ENCODE data around the gene ARAF.
"Not testable (repeated sequence)": the region's sequence is repeated elsewhere in the genome, so short reads cannot be mapped to it uniquely, and the experiment has no call there.

The ARAF gene

GRCh38 chrX:47586043-47586787 lies 25.2 kb downstream of the ARAF start:
- no peak for DNase-seq

- no peak for DNase-seq
Measured at GRCh38 chrX:47587091-47587891, 26.3 kb downstream of the ARAF start.

GRCh38 chrX:47587906-47588735 lies 27.1 kb downstream of the ARAF start:
- DNase-seq = no peak

GRCh38 chrX:47590984-47591383 lies 30.0 kb downstream of the ARAF start:
- no peak for DNase-seq

GRCh38 chrX:47593522-47593921 lies 32.5 kb downstream of the ARAF start:
- no peak for DNase-seq

GRCh38 chrX:47595716-47596251 lies 34.8 kb downstream of the ARAF start:
- no peak for DNase-seq

GRCh38 chrX:47596256-47596655 lies 35.3 kb downstream of the ARAF start:
- DNase-seq = no peak

- DNase-seq = no peak
Measured at GRCh38 chrX:47597222-47597621, 36.2 kb downstream of the ARAF start.

GRCh38 chrX:47603125-47603524 lies 42.1 kb downstream of the ARAF start:
- DNase-seq = not testable (repeated sequence)

- no peak for DNase-seq
Measured at GRCh38 chrX:47605024-47605423, 44.0 kb downstream of the ARAF start.

GRCh38 chrX:47607091-47607490 lies 46.1 kb downstream of the ARAF start:
- no peak for DNase-seq

GRCh38 chrX:47608130-47608810 lies 47.3 kb downstream of the ARAF start:
- DNase-seq = no peak

GRCh38 chrX:47610511-47610910 lies 49.5 kb downstream of the ARAF start:
- no peak for DNase-seq

GRCh38 chrX:47611489-47611888 lies 50.5 kb downstream of the ARAF start:
- no peak for DNase-seq

- no peak for DNase-seq
Measured at GRCh38 chrX:47611926-47612325, 50.9 kb downstream of the ARAF start.

- DNase-seq = no peak
Measured at GRCh38 chrX:47612418-47612817, 51.4 kb downstream of the ARAF start.

GRCh38 chrX:47613082-47613481 lies 52.1 kb downstream of the ARAF start:
- no peak for DNase-seq

GRCh38 chrX:47614618-47615017 lies 53.6 kb downstream of the ARAF start:
- no peak for DNase-seq

- no peak for DNase-seq
Measured at GRCh38 chrX:47618923-47619485, 58.0 kb downstream of the ARAF start.

GRCh38 chrX:47619486-47620302 lies 58.7 kb downstream of the ARAF start, which contains the start of gene SYN1:
Gene SYN1, minus strand, starts transcription at chrX:47619857. Its CDS starts 129 bp downstream, at chrX:47619728.
- DNase-seq = peak; percentile 76

- no peak for DNase-seq
Measured at GRCh38 chrX:47620303-47620685, 59.3 kb downstream of the ARAF start.

Data from central memory CD4-positive, alpha-beta T cell (primary cell).